NCI-H1092 (cell line): ENCODE measurements around the gene CYP2W1.

Experiments used
- DNase-seq: peaks from one replicate; lab custom pipeline; 2025; lab: John Stamatoyannopoulos, UW

The CYP2W1 gene

GRCh38 chr7:966291-967069 is 16.5 kb upstream of the CYP2W1 start:
- no peak for DNase-seq

- no peak for DNase-seq
Observed at GRCh38 chr7:967361-968082, 15.5 kb upstream of the CYP2W1 start.

GRCh38 chr7:968205-969105 is 14.5 kb upstream of the CYP2W1 start:
- no peak for DNase-seq

GRCh38 chr7:969403-969802 is 13.6 kb upstream of the CYP2W1 start:
- no peak for DNase-seq

GRCh38 chr7:970744-971143 is 12.2 kb upstream of the CYP2W1 start:
- DNase-seq: no peak

GRCh38 chr7:972110-972509 is 10.9 kb upstream of the CYP2W1 start:
- DNase-seq: no peak

GRCh38 chr7:972676-973309 is 10.2 kb upstream of the CYP2W1 start:
- no peak for DNase-seq

- DNase-seq: no peak
Observed at GRCh38 chr7:973312-973711, 9.7 kb upstream of the CYP2W1 start.

GRCh38 chr7:974172-974571 is 8.8 kb upstream of the CYP2W1 start:
- no peak for DNase-seq

GRCh38 chr7:974820-975681 is 7.9 kb upstream of the CYP2W1 start, which contains the start of gene COX19:
TSS of gene COX19 (minus strand) at chr7:975549. CDS start at chr7:975509, 40 bp downstream.
- DNase-seq: peak; percentile 80

GRCh38 chr7:975702-976473 is 7.1 kb upstream of the CYP2W1 start:
- DNase-seq: no peak

- DNase-seq: no peak
Observed at GRCh38 chr7:976901-977325, 6.1 kb upstream of the CYP2W1 start.

GRCh38 chr7:977326-978048 is 5.5 kb upstream of the CYP2W1 start:
- DNase-seq: no peak

GRCh38 chr7:978049-978346 is 5.0 kb upstream of the CYP2W1 start:
- no peak for DNase-seq

GRCh38 chr7:978416-979091 is 4.4 kb upstream of the CYP2W1 start:
- DNase-seq: no peak

GRCh38 chr7:979151-979550 is 3.8 kb upstream of the CYP2W1 start:
- DNase-seq: no peak

- DNase-seq: no peak
Observed at GRCh38 chr7:979886-980571, 3.0 kb upstream of the CYP2W1 start.

- no peak for DNase-seq
Observed at GRCh38 chr7:981793-982510, 1.0 kb upstream of the CYP2W1 start.
